HG03354 (cell line): ENCODE measurements around the gene INSYN2B.

Experiments
- ATAC-seq: cut with Tn5 transposase; IDR thresholded peaks from one replicate; pipeline ENCODE4 v1.9.1; 2021; ENCODE audit warnings: mild to moderate bottlenecking; ENCODE audit not compliant: unreplicated experiment, poor library complexity, severe bottlenecking

Gene INSYN2B

DNA sequence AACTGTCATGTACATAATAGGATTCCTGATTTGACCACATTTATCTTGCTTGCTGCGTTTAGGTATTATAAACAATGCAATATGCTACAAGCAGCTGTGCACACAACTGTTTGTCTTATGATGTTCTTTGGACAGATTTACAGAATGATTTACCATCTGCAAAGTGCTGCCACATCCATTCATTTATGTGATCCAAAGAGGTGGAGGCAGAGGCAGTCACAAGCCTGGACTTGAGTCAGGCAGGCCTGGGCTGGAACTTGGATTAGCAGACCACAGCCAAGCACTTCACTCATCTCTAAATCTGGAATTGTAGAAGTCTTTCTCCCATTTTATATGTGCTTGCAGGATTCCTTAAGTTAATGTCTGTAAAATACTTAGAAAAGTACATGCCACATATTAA lies 149.0 kb downstream of the INSYN2B start:
- no peak for ATAC-seq

GRCh38 chr5:169828385-169828784 lies 151.9 kb downstream of the INSYN2B start:
- ATAC-seq = peak; percentile 46

DNA sequence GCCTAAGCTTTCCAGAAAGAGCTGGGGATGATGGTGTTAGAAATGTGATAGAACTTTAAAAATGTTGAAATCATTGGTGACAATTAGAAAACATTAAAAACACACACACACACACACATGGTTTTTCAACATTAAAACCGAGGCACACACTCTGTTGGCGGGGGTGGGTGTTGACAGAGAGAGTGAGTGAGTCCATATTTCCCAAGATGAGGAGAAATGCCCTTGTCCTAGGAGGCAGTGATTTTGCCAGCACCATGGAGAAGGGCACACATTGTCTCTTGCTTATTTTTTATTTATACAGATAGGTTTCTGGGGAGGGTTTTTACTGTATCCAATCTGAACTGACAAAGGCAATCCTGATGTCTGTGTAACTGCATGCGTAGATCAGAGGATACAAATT lies 152.5 kb downstream of the INSYN2B start:
- ATAC-seq = no peak

DNA sequence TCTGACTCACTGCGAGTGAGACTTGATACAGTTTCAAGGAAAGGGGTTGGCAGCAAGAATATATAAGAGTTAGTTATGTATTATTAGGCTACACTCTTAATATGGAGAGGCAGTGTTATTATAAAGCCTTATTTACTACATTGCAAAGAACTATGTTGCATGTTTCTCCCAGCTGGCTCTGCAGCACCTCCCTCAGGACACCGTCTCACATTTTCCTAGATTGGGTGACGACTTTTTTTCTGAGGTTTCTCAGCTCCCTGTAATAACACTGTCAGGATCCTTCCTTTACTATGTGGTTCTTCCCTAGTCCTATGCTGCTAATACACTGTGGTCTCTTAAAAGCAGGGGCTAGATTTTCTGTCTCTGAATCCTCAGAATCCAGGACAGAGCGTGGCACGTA lies 153.7 kb downstream of the INSYN2B start:
- ATAC-seq = no peak

- ATAC-seq = no peak
Observed at GRCh38 chr5:169817031-169817430, 163.3 kb downstream of the INSYN2B start.

GRCh38 chr5:169814522-169814921 lies 165.8 kb downstream of the INSYN2B start:
- no peak for ATAC-seq
